Forelimb muscle (tissue), 1 donor: ENCODE results near the gene CPNE9. TPM values are rescaled to one million over a fixed set of nuclear protein-coding genes. Genes with fewer than 3 reads are reported as not detected.

Experiments
- DNase-seq: peaks from one replicate; pipeline ENCODE4 v3.0.0-alpha.2; 2013; ENCODE audit warnings: low read depth
- polyA plus RNA-seq: library from polyadenylated mRNA; unstranded; fragments of 120-200 nt; gene quantifications from one replicate; pipeline ENCODE4 v1.2.1, GENCODE V29; 2013; ENCODE audit not compliant: insufficient read length

The CPNE9 gene
- polyA plus RNA-seq, 1 donor = not detected

- no peak for DNase-seq
Observed at GRCh38 chr3:9716801-9717555, 13.3 kb downstream of the CPNE9 start.

GRCh38 chr3:9717563-9717962 is 13.9 kb downstream of the CPNE9 start:
- DNase-seq = no peak

GRCh38 chr3:9718118-9718517 is 14.5 kb downstream of the CPNE9 start:
- no peak for DNase-seq

GRCh38 chr3:9721015-9721699 is 17.5 kb downstream of the CPNE9 start:
- DNase-seq = no peak

- DNase-seq = no peak
Observed at GRCh38 chr3:9721700-9722060, 18.0 kb downstream of the CPNE9 start.

- DNase-seq = no peak
Observed at GRCh38 chr3:9725775-9726515, 22.3 kb downstream of the CPNE9 start.

- no peak for DNase-seq
Observed at GRCh38 chr3:9727041-9727595, 23.5 kb downstream of the CPNE9 start.

- no peak for DNase-seq
Observed at GRCh38 chr3:9727743-9728142, 24.1 kb downstream of the CPNE9 start.

GRCh38 chr3:9729419-9729818 is 25.8 kb downstream of the CPNE9 start:
- DNase-seq = no peak

GRCh38 chr3:9730657-9731205 is 27.1 kb downstream of the CPNE9 start:
- DNase-seq = no peak

- peak; percentile 91 for DNase-seq
Observed at GRCh38 chr3:9731206-9732079, 27.8 kb downstream of the CPNE9 start, which contains the start of gene BRPF1. BRPF1 (plus strand) TSS chr3:9731735; CDS start chr3:9734141, 2,406 bp downstream.

- DNase-seq = no peak
Observed at GRCh38 chr3:9732080-9732739, 28.6 kb downstream of the CPNE9 start.

- DNase-seq = no peak
Observed at GRCh38 chr3:9732740-9733115, 29.1 kb downstream of the CPNE9 start.

- no peak for DNase-seq
Observed at GRCh38 chr3:9736831-9737230, 33.2 kb downstream of the CPNE9 start.

GRCh38 chr3:9739181-9739580 is 35.5 kb downstream of the CPNE9 start:
- no peak for DNase-seq

- no peak for DNase-seq
Observed at GRCh38 chr3:9742560-9742959, 38.9 kb downstream of the CPNE9 start.

GRCh38 chr3:9743548-9743947 is 39.9 kb downstream of the CPNE9 start:
- DNase-seq = no peak

- no peak for DNase-seq
Observed at GRCh38 chr3:9744162-9744561, 40.5 kb downstream of the CPNE9 start.

- DNase-seq = no peak
Observed at GRCh38 chr3:9745521-9745920, 41.9 kb downstream of the CPNE9 start.

- no peak for DNase-seq
Observed at GRCh38 chr3:9746330-9746729, 42.7 kb downstream of the CPNE9 start.
